Nucleus accumbens (tissue), 56 donors: ENCODE results near the gene MRPS6.
A peak's percentile ranks its signal among the peaks of the same experiment; 100 is the strongest.

ENCODE experiments used
- DNase-seq, 56 donors: peaks; one replicate each; lab custom pipeline; 2025; lab: John Stamatoyannopoulos, UW

Gene MRPS6

DNA sequence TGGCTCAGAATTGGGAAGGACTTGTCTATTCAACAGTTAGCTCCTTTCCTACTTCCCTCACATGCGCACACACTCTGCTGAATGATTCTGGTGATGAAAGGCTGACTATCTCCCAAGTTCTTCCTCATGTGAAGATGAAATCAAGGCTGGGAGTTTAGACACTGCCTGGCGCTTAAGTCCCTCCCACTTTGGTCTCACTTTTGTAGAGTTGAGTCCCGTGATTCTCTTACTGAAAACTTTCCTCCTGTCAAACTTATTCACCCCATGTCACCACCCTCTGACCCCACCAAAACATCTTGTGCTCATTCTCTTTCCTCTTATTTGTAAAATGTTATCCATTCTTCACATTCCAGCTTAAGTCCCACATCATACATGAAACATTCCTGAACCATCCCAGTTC, 8.4 kb upstream of the MRPS6 start:
- no peak for DNase-seq

DNA sequence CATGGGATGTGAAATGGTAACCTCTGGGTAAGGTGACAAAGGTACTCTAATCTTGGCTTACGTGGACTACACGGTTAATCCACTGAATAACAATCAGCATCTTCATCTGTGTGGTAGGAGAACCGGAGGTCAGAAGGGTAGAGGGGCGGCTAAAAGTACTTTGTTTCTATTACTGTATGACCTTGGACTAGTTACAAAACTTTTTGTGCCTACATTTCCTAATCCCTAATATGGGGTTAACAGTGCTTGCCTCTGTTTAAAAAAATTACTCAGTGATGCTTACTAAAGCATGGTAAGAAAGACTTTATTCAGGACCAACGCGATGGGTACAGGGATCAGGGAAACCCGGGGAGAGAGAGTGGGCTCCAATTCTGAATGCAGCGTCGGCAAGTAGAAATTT, 1.7 kb upstream of the MRPS6 start:
- DNase-seq: no peak

DNA sequence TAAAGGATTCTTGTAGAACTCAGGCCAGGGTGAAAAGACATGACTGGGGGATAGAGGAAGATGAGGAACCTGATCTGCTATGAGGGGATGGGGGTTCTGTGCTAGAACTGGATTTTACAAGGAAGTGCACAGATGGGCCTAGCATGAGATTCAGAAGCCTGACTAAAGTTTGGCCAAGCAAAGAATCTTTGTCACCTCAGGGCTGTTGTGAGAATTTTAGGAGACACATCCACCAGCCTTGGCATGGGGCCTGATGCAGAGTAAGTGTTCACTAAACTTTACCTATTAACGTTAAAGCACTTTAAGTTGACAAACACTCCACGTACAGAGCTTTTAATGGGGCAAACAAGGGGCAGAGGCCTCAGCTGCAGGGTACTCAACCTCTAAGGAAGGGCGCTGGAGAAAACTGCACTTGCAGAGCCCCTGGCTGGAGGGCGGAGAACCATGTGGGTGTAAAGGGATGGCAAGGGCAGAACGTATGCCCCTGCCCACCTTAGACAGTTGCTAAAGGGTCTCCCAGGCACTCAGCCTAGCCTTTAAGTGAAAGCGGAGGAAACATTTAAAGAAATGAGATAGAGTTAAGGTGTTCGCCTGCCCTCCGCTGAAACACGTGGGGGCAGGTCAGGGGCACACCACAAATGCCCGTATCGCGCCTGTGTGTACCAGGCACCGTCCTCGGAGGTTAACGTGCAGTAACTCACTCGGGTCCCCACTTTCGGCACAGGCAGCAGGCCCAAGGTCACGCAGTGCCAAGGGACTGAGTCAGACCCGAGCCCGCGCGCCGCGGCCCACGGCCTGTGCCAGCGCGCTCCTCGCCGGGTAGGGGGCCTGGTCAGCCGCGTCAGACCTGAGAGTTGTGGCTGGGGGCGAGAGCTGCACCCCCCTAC, 990 bp upstream of the MRPS6 start:
- peak in 21 of 56 donors; percentile 5 to 82 (median 50) for DNase-seq

DNA sequence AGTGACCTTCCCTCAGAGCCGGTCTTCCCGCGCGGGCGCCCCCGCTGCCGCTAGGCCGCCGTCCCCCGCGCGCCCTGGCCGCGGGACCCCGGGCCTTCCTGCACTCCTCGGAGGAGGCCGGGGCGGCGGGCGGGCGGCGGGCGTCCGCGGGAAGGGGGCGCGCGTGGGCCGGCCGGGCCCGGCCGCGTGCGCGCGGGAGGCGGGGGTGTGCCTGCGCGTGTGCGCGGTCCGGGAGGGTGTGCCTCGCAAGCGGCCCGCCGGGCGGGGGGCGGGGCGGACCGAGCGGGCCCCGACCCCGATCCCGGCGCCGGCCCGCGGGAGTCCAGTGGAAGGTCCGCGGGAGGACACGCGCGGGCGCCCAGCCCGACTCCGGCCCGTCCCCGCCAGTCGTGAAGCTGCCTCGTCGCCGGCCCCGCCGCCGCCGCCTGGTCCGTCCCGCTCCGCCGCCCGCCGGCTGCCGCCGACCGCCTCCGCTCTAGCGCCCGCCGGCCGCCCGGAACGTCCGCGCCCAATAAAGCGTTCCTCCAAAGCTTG, 438 bp downstream of the MRPS6 start:
- DNase-seq: peak in 19 of 56 donors; percentile 16 to 78 (median 43)

DNA sequence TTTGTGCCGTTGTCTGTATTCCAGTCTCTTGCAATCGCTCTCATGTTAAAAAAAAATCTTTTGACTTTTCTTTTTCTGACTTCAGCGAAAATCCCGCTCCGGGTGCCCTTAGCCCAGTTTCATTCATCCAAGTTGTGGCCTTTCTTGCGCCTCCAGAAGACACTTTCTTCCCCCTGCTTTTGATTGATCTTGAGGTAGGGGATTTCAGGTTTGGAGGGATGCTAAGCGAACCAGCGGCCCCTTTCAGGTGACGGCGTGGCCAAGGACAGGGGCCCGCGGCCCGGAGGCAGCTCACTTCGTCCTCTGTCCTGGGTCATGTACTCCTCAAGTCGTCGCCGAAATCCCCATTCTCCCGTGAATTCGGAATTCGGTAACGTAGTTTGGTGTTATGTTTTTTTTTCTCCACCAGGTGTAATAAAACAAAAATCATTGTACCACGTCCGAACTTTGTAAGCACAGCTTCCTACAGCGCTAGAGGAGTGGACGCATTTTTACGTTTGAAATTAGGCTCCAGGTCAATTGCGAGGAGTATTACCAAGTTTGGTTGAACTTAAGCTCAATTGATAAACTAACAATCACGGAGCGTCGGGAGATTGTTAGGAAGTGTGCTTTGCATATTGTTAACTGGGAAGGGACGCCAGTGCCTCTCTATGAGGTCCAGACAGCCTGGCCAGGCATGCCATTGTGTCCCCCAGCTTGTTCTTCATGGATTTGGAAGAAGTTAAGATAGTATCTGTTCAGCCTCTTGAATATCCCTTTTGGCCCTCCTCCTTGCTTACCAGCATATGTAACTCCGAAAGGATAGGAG, 1.1 kb downstream of the MRPS6 start:
- DNase-seq: peak in 1 of 56 donors; percentile 1

DNA sequence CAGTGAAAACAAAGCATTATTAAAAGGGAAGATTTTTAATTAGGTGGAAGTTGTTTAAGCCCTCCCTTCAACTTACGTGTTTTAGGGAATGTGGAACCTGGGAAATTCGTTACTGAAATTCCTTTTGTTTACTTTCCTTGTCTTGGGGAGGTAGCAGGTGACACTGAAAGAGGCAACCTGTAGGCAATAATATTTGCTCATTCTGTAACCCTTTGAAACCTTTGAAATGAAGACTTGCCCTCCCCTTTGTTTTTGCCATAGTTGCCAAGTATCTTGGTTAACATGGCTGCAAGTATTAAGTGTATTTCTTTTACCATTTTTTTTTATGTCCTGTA, 1.7 kb downstream of the MRPS6 start:
- no peak for DNase-seq

DNA sequence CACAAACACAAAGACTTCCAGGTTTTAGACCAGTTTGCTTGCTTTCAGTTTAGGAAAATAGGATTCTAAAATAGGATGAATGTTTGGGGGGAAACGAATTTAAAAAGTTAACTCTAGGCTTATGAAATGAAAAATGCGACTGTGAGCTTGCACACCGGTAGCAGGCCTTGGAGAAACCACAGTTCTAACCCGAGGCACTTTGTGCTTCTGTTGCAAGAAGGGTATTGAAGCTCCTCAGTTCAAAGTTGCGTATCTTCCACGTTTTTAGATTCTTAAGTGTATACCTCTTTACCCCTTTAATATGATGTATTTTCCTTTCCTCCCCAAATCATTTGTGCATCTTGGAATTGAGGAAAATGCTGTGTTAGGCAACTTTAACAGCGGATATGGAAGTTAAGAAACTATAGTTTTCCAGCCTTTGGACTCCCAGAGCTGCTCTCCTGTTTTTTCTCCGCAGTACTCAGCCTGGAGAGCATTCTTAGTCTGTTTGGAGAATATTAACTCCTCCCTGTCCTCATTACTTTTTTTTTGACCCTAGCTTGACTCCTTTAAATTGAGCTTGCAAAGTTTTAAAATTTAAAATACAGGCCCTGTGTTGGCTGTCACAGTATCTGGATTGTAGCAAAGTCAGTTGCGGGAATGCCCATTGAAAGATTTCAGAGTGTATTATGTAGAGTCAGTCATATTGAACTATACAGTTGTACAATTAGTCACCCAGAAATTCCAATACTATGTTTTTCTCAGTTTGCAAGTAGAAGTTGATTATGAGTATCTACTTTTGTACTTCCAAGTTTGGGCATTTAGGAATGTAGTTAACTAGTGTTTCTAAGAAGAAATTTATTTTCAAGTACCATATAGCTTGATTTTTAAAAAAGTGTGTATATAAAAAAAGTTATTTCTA, 2.6 kb downstream of the MRPS6 start:
- DNase-seq: no peak

DNA sequence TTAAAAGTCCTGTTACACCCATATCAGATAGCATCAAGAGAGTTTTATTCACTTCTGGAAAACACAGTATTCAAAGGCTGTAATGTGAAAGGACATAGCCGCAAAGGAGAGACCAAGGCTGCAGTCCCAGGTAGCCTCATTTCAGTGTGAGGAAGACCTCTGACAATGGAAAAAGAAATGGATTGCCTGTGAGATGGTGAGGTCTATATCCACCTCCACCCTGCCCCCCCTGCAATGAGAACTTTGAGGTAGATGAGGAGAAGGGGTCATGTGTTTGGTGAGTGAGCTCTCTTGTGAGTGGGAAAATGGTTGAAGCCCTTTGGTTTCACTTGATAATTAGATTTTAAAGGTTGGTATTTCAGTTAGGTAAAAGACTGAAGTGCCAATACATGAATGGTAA, 3.5 kb downstream of the MRPS6 start:
- no peak for DNase-seq

DNA sequence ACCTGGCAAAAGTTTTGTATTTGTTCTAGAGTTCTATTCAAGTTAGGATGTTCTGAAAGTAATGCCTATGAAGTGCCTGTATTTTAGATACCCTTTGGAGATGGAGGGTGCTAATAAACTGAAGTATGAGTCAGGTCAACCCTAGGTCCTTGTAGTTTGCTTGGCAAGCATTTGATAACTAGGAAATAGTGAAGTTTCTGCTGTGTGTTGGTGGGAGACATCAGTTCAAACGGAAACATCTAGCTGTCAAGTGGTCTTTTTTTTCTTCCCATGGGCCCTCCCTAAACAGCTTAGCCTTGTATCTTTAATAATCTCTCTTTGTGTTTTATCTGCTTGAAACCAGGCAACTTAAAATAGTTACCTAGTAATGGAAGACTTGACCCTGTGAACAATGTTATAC, 4.5 kb downstream of the MRPS6 start:
- no peak for DNase-seq

DNA sequence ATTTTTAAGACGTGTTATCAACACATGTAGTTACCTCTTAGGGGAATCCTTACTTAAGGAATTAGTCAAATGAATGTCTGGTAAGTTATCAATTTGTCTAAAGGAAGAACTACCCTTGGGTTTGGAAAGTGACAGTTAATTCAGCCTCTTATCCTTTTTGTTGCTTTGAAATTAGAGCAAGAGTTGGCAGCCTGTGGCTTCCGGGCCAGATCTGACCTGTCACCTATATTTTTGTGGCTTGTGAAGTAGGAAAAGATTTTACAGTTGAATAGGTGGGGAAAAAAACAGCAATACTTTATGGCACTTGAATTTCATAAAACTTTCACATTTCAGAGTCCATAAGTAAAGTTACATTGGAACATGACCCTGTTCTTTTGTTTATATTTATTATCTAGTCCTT, 5.5 kb downstream of the MRPS6 start:
- no peak for DNase-seq

DNA sequence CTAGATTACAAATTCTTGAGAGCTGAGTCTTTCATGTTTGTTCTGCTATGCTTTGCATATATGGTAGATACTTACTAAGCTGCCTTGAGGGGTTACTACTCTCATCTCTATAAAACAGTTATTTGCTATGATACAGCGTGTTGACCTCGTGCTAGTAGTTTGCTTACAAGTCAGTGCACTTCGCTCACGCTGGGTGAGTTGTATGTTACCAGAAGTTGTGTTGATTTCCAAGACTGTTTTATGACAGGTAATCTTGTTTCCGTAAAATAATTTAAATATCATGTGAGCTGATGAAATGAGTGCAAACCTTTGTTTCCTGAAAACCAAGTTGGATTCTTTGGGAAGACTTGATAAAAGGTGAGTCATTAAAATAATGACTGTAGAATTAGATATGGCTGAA, 7.3 kb downstream of the MRPS6 start:
- no peak for DNase-seq

DNA sequence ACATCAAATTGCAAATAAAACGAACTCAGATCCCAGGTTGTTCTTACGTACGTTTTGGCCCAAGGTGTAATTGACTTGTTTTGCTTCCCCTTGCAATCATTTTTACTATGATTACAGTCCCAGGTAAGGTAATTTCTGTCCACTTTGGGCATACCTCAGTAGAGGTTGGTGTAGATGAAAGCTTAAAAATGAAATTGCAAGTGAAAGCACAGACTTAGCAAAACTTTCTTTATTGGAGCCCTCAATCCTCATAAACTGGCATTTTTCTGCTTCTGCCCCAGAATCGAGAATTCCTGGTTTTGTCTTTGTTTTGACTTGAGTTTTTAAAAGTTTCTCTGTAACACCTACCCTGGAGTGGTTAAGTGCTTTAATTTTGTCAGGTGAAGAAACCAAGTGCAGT, 9.4 kb downstream of the MRPS6 start:
- no peak for DNase-seq

DNA sequence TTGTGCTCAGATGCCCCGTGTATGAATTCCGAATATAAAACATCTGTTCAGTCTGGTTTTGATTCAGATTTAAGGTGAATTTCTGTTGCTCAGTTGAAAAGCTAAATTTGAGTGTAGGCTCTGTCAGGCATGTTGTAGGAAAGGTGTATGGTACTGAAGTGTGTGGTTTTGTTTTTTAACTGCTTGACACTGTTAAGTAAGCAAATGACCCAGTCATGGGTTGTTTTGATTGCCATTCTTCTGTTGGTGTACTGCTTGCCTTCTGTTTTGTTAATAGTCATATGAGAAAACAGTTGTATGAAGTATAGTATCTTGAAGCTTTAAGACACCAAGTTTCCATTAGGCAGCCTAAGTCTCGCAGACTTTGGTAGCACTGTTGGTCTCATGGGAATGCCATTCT, 10.0 kb downstream of the MRPS6 start:
- no peak for DNase-seq

DNA sequence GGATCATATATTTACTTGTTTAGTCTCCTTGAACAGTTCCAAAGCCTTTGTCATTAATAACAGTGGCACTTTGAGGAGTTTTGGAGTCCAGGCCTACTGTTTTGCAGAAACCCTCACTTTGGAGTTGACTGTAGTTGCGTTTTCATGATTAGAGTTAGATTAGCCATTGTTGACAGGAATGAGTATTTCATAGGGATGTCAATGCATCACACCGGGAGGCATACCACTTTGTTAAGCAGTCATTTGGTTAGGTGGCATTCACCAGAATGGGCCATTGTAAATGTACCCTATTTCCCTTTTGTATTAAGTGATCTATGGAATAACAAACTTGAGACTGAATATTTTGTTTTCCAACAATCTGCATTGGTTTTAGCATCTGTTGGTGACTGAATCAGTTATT, 11.8 kb downstream of the MRPS6 start:
- DNase-seq: no peak

DNA sequence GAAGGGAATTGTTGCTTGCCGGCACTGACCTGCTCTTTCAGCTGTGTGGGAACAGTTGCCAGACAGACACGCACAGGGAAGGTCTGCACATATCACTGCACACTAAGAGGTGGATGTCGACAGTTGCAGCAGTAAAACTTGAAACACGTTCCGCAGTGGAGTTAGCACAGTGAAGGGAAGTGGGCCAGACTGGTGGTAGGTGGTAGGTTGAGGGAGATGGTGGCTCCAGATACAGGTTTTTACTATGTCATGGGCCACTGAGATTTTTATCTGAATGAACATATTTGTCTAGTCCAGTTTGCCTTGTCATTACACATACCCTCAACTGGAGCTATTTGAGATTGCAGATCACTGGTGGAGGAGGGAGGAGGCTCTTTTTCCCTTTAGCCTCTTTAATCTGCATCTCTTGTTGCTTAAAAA, 13.5 kb downstream of the MRPS6 start:
- DNase-seq: no peak

DNA sequence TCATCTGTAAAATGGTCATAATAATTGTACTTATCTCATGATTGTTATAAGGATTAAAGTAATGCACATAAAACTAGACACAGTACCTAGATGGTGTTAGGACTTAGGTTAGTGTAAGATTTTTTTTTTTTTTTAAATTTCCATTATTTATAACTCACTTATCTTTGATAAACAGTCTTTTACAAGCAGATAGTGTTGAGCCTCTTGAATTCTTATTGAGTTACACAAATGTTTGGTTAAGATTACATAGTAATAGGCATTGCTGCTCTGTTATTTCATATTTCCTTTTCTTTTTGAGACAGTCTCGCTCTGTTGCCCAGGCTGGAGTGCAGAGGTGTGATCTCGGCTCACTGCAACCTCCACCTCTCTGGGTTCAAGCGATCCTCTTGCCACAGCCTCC, 15.4 kb downstream of the MRPS6 start:
- no peak for DNase-seq

DNA sequence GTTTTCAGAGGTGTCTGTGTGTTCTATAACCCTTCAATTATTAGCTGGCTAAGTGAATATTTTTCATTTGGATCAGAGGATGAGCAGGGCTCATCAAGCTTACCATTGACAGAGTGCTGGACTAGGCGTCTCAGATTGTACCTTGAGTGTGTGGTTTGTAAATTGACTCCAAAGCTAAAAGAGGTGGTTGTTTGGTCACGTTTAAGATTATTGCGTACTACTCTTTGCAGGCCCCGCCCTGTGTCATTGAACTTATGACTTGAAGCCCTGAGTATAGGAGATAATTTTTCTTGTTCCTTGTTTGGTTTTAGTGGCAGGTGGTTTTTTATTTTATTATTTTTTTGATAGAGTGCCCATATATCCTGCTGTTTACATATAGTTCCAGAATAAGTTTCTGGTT, 17.7 kb downstream of the MRPS6 start:
- DNase-seq: no peak

DNA sequence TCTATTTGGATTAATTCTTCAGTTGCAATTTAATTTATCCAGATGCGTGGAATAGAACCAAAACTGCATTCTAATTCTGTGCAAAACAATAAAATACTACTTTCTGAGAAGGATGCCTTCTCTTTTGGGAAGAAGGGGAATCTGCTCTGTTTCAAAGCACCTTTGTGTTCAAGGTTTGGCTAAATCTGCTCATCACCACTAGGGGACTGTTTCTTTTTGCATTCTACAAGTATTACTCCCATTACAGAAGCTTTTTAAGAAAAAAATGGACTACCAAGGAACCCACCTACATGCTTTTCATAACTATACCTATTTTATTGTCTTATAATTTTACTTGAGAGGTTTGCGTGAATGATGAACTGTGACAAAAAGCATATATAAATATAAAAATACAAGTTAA, 18.2 kb downstream of the MRPS6 start:
- DNase-seq: no peak

DNA sequence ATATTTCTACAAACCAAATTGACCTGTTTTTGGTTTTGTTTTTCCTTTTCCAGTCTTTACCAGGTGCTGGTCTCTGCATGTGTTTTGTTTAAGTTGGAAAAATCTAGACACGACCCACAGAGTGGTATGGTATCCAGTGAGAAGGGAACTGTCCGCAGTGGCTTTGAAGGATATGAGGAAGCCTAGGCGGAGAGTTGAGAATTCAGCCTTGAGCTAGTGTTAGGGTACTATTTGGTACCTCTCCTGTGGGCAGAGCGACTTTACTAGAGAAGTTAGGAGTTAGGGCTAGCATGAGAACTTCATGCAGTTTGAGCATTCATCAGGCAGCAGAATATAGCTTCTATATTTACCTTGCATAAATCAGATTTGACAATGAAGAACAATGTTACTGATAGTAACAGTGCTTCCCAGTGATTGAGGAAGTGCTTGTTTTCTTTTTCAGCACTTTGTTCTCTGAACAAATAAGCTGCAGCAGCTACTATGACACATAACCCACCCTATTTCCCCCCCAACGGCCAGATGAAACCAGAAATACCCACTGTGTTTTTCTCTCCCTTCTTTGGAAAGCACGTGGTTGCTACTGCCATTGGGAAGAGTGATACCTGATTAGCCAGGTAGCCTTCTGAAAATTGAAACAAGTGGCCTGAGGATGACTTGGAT, 19.0 kb downstream of the MRPS6 start:
- DNase-seq: no peak

DNA sequence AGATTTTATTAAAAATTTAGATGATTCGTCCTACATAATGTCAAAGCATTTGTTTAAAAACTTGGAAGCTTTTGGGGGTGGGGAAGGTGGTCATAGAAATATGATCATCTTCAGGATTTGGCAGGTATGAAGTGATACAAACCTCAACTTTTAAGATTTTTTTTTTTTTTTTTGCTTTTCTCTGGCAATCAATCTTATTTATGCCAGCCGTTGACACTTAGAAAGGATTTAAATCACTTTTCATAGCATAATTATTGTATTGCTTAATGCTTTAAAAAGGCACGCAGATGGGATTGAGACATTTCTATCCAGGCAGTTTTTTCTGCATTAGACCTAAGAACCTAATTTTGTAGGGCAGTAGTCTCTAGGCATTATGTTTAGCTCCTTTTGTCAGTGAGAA, 19.7 kb downstream of the MRPS6 start:
- no peak for DNase-seq
